ENCODE data around the gene FBXO10.

Gene FBXO10

DNA sequence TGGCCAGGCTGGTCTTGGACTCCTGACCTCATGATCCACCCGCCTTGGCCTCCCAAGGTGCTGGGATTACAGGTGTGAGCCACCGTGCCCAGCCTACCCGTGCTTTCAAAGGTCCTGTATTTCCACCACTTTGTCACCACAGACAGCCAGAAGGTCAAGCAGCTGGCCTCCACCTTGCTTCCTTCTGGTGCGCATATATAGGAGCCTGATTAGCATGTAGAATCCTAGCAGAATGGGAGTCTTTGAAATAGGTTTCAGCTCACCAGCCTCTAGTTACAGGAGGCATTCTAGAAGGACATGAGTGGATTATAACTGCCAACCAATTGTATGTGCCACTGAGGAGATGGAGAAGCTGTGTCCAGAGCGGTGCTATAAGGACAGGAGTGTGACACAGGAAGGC is 71.6 kb downstream of the FBXO10 start:
- no peak for DNase-seq (ENCODE audit: extremely low spot score)
- TF ChIP-seq, protein P1, sequence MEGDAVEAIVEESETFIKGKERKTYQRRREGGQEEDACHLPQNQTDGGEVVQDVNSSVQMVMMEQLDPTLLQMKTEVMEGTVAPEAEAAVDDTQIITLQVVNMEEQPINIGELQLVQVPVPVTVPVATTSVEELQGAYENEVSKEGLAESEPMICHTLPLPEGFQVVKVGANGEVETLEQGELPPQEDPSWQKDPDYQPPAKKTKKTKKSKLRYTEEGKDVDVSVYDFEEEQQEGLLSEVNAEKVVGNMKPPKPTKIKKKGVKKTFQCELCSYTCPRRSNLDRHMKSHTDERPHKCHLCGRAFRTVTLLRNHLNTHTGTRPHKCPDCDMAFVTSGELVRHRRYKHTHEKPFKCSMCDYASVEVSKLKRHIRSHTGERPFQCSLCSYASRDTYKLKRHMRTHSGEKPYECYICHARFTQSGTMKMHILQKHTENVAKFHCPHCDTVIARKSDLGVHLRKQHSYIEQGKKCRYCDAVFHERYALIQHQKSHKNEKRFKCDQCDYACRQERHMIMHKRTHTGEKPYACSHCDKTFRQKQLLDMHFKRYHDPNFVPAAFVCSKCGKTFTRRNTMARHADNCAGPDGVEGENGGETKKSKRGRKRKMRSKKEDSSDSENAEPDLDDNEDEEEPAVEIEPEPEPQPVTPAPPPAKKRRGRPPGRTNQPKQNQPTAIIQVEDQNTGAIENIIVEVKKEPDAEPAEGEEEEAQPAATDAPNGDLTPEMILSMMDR (IDR thresholded peaks at IDR 0.05; ENCODE audit: control extremely low read depth, extremely low read depth, low read depth, missing control alignments) = no peak
- CTCF ChIA-PET = interaction anchor here (1.3 to 1.5 kb wide), 2 partner anchors 9 kb away, joined by 3 to 8 read pairs; no protein-coding TSS in a partner anchor
- POLR2A ChIA-PET = no interaction called here

DNA sequence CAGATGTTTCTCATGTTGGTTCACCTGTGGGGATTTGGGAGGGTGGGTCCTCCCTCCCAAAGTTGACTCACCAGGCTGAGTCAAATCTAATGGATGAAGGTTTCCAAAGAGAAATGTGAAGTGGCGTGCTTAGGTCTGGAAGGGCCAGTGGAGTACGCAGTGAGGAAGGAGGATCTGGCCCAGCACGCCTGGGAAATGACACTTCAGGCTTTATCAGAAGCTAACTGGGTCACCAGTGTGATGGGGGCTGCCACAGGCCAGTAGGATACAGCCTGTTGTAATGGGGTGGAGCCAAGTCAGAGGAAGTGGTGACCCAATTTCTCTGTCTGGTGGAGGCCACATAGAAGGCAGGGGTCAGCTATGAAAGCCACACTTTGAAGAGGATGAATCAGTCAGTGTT is 72.4 kb downstream of the FBXO10 start:
- DNase-seq (ENCODE audit: extremely low spot score) = no peak
- TF ChIP-seq, protein P1 (IDR thresholded peaks at IDR 0.05; ENCODE audit: control extremely low read depth, extremely low read depth, low read depth, missing control alignments) = no peak

DNA sequence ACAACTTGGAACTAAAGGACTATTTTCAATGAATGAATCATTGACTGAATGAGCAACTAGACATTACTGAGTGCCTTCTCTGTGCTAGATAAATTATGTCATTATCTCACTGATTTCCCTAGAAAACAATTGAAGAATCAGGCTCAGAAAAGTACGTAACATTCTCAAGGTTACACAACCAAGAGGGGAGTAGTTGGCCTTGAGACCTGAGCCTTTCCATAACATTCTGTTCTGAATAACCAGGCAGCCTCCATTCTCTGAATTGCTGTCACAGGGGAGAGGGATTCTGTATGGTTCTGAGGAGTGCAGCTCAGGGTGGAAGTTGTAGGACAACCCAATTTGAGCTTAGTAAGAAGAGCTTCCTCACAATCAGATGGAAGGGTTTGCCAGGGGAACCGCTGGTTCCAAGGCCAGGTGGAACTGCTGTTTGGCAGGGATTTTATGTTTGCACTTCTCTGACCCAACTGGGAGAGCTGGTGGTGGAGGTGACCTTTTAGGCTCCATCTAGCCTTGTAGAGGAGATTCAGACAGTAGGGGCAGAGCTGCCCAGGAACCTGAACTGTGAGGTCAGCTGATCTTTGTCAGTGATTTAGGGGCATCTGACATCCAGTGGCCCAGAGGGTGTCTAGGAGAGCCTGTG is 74.1 kb downstream of the FBXO10 start:
- CTCF ChIA-PET = interaction anchor here (0.8 kb wide), 1 partner anchor 9 kb away, joined by 3 read pairs; no protein-coding TSS in a partner anchor
- POLR2A ChIA-PET = no interaction called here
- TF ChIP-seq, protein P1 (IDR thresholded peaks at IDR 0.05; ENCODE audit: control extremely low read depth, extremely low read depth, low read depth, missing control alignments) = no peak
- DNase-seq (ENCODE audit: extremely low spot score) = no peak

More for the DNA sequence above, 72.4 kb downstream of the FBXO10 start:
- POLR2A ChIA-PET = no interaction called here
- CTCF ChIA-PET = no interaction called here

DNA sequence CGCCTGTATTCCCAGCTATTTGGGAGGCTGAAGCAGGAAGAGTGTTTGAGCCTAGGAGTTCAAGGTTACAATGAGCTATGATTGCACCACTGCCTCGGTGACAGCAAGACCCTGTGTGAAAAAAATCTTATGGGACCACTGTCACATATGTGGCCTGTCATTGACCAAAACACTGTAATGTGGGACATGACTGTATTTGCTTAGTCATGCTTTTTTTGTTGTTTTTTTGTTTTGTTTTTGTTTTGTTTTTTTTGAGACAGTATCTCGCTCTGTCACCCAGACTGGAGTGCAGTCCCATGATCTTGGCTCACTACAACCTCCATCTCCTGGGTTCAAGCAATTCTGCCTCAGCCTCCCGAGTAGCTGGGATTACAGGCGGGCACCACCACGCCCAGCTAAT is 76.9 kb downstream of the FBXO10 start:
- no peak for DNase-seq (ENCODE audit: extremely low spot score)
- TF ChIP-seq, protein P1 (IDR thresholded peaks at IDR 0.05; ENCODE audit: control extremely low read depth, extremely low read depth, low read depth, missing control alignments) = no peak
- ChIA-PET POLR2A (no interaction called here), CTCF (interaction anchor here (1.0 kb wide), 1 partner anchor 18 kb away, joined by 3 read pairs; no protein-coding TSS in a partner anchor)

DNA sequence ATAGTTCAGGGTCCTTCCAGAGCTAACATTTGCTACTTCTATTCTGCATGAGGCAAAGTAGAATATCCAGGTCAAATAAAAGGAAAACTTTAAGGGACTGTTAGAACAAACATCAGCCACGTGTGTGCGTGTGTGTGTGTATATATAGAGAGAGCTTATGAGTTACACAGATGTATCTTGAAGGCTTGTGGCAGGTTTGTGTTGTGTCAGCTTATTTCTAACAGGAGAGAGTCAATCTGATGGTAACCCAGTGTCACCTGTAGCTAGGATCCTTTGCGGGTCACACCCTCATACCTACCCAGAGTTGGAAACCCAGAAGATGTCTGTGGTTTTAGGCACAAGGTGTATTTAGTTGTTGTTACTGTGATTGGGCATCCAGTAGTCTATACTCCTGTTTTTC is 77.7 kb downstream of the FBXO10 start:
- TF ChIP-seq, protein P1 (IDR thresholded peaks at IDR 0.05; ENCODE audit: control extremely low read depth, extremely low read depth, low read depth, missing control alignments) = no peak
- ChIA-PET CTCF (interaction anchor here (1.2 to 1.5 kb wide), 2 partner anchors 11 to 20 kb away, joined by 3 to 5 read pairs; no protein-coding TSS in a partner anchor), POLR2A (no interaction called here)
- DNase-seq (ENCODE audit: extremely low spot score) = no peak

DNA sequence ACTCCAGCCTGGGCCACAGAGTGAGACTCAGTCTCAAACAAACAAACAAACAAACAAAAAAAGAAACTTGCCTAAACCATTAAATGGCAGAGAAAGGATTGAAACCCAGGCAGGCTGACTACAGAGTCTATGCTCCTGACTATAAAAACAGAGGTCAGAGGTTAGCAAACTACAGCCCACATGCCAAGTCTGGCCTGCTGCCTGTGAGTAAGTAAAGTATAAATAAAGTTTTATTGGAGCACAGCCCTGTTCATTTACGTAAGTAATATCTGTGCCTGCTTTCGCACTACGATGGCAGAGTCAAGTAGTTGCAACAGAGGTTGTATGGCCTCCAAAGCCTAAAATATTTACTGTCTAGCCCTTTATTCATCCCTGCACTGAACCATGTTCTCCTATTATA is 78.9 kb downstream of the FBXO10 start:
- TF ChIP-seq, protein P1 (IDR thresholded peaks at IDR 0.05; ENCODE audit: control extremely low read depth, extremely low read depth, low read depth, missing control alignments) = no peak
- no peak for DNase-seq (ENCODE audit: extremely low spot score)
- POLR2A ChIA-PET = no interaction called here
- CTCF ChIA-PET = interaction anchor here (1.2 to 1.5 kb wide), 2 partner anchors 10 to 19 kb away, joined by 3 to 5 read pairs; no protein-coding TSS in a partner anchor

Data from GM10248 (cell line).